GM12878 (cell line): ENCODE measurements around the gene ZNF444. TPM values are rescaled to one million over a fixed set of nuclear protein-coding genes. Genes with fewer than 3 reads are reported as not detected.

Experiments used
- ATAC-seq: fragments of 200-7000 bp; cut with Tn5 transposase; 3 replicates; pipeline ENCODE4 v1.9.1; 2020; ENCODE audit warnings: mild to moderate bottlenecking, moderate library complexity
- BruUV-seq: library from RNA; stranded (reverse); fragments of 400-500 nt; replicated peaks from 2 replicates; lab custom pipeline; 2021; lab: Mats Ljungman, UMichigan
- CTCF ChIA-PET: fragments of 300-600 bp; sonication (Branson Sonifier 250); formaldehyde crosslinking; extraction: SDS; loops from one replicate; lab custom pipeline; 2021; ENCODE audit warnings: inconsistent platforms; lab: Yijun Ruan, JAX
- POLR2A ChIA-PET: fragments of 350-600 bp; formaldehyde crosslinking; extraction: SDS; loops from one replicate; lab custom pipeline; 2021; ENCODE audit warnings: inconsistent platforms; lab: Charles Lee
- RAD21 ChIA-PET: fragments of 300-600 bp; sonication (Branson Sonifier 250); formaldehyde crosslinking; loops from one replicate; lab custom pipeline; 2023; ENCODE audit warnings: antibody characterized with exemption; ENCODE audit not compliant: unreplicated experiment; lab: Charles Lee
- SMC1A ChIA-PET: fragments of 300-600 bp; sonication (Branson Sonifier 250); formaldehyde crosslinking; loops from one replicate; lab custom pipeline; 2023; ENCODE audit not compliant: unreplicated experiment, uncharacterized antibody; lab: Charles Lee
- DNase-seq: peaks from one replicate; pipeline ENCODE4 v3.0.0-alpha.2; 2011; ENCODE audit warnings: low read depth, low spot score
- FAIRE-seq: peaks from 3 replicates; lab custom pipeline; 2011; peaks lifted over from hg19 to GRCh38; lab: Jason Lieb, UNC
- H2AFZ ChIP-seq: 2 replicates; pipeline ENCODE4 v1.6.0; 2011; ENCODE audit warnings: low read depth, low read length, control low read depth; ENCODE audit not compliant: control insufficient read depth
- H3K27ac ChIP-seq: 2 replicates; pipeline ENCODE4 v1.5.1; 2011; ENCODE audit warnings: control low read depth; ENCODE audit not compliant: control insufficient read depth, insufficient read depth
- H3K27me3 ChIP-seq, 2 experiments: replicated peaks in 1 of 2; 2 replicates each; pipeline versions ENCODE4 v1.6.0 to v1.6.1; 2011; ENCODE audit warnings: low read length in 1 of 2; ENCODE audit not compliant: control insufficient read depth in 2 of 2, insufficient read depth in 2 of 2
- H3K36me3 ChIP-seq, 2 experiments: 2 replicates each; pipeline ENCODE4 v1.5.1; 2011; ENCODE audit warnings: low read length in 1 of 2; ENCODE audit not compliant: control insufficient read depth in 2 of 2, insufficient read depth in 2 of 2
- H3K4me1 ChIP-seq: 2 replicates; pipeline ENCODE4 v1.6.1; 2011; ENCODE audit warnings: mild to moderate bottlenecking, low read length, moderate library complexity, mixed read lengths; ENCODE audit not compliant: control insufficient read depth, insufficient read depth
- H3K4me2 ChIP-seq: 2 replicates; pipeline ENCODE4 v1.6.0; 2011; ENCODE audit warnings: control low read depth; ENCODE audit not compliant: control insufficient read depth, insufficient read depth
- H3K4me3 ChIP-seq: fragments of 200-600 bp; sonication (generic); 2 replicates; pipeline ENCODE4 v1.5.1; 2016
- H3K79me2 ChIP-seq: 2 replicates; pipeline ENCODE4 v1.6.0; 2011; ENCODE audit warnings: low read length; ENCODE audit not compliant: control insufficient read depth, insufficient read depth
- H3K9ac ChIP-seq: 2 replicates; pipeline ENCODE4 v1.8.0; 2011; ENCODE audit warnings: low read length, control low read depth, mixed read lengths; ENCODE audit not compliant: control insufficient read depth, insufficient read depth
- H3K9me3 ChIP-seq: replicated peaks from 3 replicates; pipeline ENCODE4 v1.5.1; 2011; ENCODE audit warnings: mild to moderate bottlenecking, low read length; ENCODE audit not compliant: control insufficient read depth, insufficient read depth
- H4K20me1 ChIP-seq: 2 replicates; pipeline ENCODE4 v1.6.0; 2011; ENCODE audit not compliant: control insufficient read depth, insufficient read depth
- BACH1 ChIP-seq: fragments of 450-650 bp; IDR thresholded peaks from 2 replicates; pipeline ENCODE4 v1.6.1; 2017; ENCODE audit warnings: mild to moderate bottlenecking, borderline replicate concordance
- CBX5 ChIP-seq: sonication (generic); IDR thresholded peaks from 2 replicates; pipeline ENCODE4 v1.6.1; 2016; ENCODE audit warnings: low read depth, moderate library complexity, mild to moderate bottlenecking, inconsistent platforms
- RAD51 ChIP-seq: fragments of 450-650 bp; IDR thresholded peaks from 2 replicates; pipeline ENCODE4 v1.6.1; 2016; ENCODE audit warnings: moderate library complexity, mild to moderate bottlenecking, inconsistent platforms
- WGBS: methylation state at CpG from one replicate; pipeline ENCODE4 v1.1.6; 2016; ENCODE audit warnings: low lambda C conversion rate; ENCODE audit not compliant: insufficient replicate concordance, insufficient coverage; ENCODE audit errors: missing lambda C conversion rate; 5-methylcytosine and 5-hydroxymethylcytosine counted together
- in situ Hi-C: fragments of 300-500 bp; cut with MboI; formaldehyde crosslinking; loops from 9 replicates; pipeline ENCODE4 v1.14.3; 2018; ENCODE audit warnings: mixed read lengths
- intact Hi-C: fragments of 100-400 bp; cut with micrococcal nuclease; formaldehyde crosslinking; loops from one replicate; pipeline ENCODE4 v1.14.2; 2022; ENCODE audit not compliant: unreplicated experiment
- polyA plus RNA-seq, 11 experiments: library from polyadenylated mRNA; depleted of rRNA in 4 of 11; unstranded in 6 of 11; stranded (reverse) in 5 of 11; fragments of >200 nt; fragmentation: Nextera tagmentation in 4 of 11; fragmentation: Illumina TruSeq in 1 of 11; extraction: Ambion mirVana in 4 of 11; extraction: Trizol in 1 of 11; gene quantifications; 1 replicate in 1 of 11; 2 replicates in 10 of 11; pipeline versions ENCODE4 v1.2.1 to v1.2.3, GENCODE V29; 2011 to 2016; ENCODE audit warnings: inconsistent platforms in 2 of 11, missing spikeins in 2 of 11, low read depth in 1 of 11
- total RNA-seq, 4 experiments: library from RNA; depleted of rRNA in 3 of 4; stranded (reverse); fragments of >200 nt in 3 of 4; fragmentation: Illumina TruSeq in 1 of 4; extraction: Trizol in 1 of 4; gene quantifications; 2 replicates each; pipeline versions ENCODE4 v1.2.1 to v1.2.3, GENCODE V29; 2013 to 2021
- TF ChIP-seq, protein P1 (sequence below): fragments of 450-650 bp; formaldehyde crosslinking; IDR thresholded peaks from 2 replicates; pipeline ENCODE4 v1.5.0; 2022; ENCODE audit warnings: mild to moderate bottlenecking, missing genetic modification characterization
- TF ChIP-seq, protein P2 (sequence below), 3 experiments: IDR thresholded peaks in 2 of 3; conservative IDR thresholded peaks in 1 of 3; 2 replicates each; pipeline ENCODE4 v1.5.1; 2011; ENCODE audit warnings: low read depth in 3 of 3, low read length in 3 of 3, mild to moderate bottlenecking in 3 of 3, control low read depth in 2 of 3, moderate library complexity in 2 of 3, inconsistent platforms in 1 of 3, mixed read lengths in 1 of 3; ENCODE audit not compliant: control insufficient read depth in 2 of 3, insufficient read depth in 1 of 3; ENCODE audit errors: extremely low read depth in 1 of 3
- TF ChIP-seq, protein P3 (sequence below): IDR thresholded peaks from 2 replicates; pipeline ENCODE4 v1.6.1; 2011; ENCODE audit warnings: borderline replicate concordance, low read depth, mild to moderate bottlenecking, moderate library complexity, mixed read lengths, low read length; ENCODE audit not compliant: insufficient read depth; ENCODE audit errors: extremely low read length

The ZNF444 gene
- total and polyA plus RNA-seq, 10 of the 15 experiments (the other 5 are each of a cell fraction or from before 2014, with no cell fraction given) = 0.45 to 28.2 (median 11.6) TPM

DNA sequence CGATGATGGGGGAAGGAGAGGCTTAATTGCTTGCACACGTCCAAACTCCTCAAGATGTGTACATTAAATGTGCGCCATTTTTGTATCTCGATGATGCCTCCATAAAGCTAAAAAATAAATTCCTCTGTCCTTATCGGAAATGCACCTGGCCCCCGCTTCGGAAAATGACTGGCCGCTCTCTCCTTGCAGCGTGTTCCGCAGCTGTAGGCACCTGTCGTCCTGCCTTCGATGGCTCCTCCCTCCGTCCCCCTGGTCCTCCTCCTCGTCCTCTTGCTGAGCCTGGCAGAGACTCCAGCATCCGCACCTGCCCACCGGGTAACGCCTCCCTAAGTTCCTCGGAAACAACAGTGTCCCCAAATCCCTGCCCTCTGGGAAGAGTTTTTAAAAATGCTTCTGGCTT is 35.8 kb downstream of the ZNF444 start (continued):
- TF ChIP-seq, protein P1, sequence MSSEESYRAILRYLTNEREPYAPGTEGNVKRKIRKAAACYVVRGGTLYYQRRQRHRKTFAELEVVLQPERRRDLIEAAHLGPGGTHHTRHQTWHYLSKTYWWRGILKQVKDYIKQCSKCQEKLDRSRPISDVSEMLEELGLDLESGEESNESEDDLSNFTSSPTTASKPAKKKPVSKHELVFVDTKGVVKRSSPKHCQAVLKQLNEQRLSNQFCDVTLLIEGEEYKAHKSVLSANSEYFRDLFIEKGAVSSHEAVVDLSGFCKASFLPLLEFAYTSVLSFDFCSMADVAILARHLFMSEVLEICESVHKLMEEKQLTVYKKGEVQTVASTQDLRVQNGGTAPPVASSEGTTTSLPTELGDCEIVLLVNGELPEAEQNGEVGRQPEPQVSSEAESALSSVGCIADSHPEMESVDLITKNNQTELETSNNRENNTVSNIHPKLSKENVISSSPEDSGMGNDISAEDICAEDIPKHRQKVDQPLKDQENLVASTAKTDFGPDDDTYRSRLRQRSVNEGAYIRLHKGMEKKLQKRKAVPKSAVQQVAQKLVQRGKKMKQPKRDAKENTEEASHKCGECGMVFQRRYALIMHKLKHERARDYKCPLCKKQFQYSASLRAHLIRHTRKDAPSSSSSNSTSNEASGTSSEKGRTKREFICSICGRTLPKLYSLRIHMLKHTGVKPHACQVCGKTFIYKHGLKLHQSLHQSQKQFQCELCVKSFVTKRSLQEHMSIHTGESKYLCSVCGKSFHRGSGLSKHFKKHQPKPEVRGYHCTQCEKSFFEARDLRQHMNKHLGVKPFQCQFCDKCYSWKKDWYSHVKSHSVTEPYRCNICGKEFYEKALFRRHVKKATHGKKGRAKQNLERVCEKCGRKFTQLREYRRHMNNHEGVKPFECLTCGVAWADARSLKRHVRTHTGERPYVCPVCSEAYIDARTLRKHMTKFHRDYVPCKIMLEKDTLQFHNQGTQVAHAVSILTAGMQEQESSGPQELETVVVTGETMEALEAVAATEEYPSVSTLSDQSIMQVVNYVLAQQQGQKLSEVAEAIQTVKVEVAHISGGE (CRISPR knock-in tag) = no peak
- no peak for TF ChIP-seq RAD51

DNA sequence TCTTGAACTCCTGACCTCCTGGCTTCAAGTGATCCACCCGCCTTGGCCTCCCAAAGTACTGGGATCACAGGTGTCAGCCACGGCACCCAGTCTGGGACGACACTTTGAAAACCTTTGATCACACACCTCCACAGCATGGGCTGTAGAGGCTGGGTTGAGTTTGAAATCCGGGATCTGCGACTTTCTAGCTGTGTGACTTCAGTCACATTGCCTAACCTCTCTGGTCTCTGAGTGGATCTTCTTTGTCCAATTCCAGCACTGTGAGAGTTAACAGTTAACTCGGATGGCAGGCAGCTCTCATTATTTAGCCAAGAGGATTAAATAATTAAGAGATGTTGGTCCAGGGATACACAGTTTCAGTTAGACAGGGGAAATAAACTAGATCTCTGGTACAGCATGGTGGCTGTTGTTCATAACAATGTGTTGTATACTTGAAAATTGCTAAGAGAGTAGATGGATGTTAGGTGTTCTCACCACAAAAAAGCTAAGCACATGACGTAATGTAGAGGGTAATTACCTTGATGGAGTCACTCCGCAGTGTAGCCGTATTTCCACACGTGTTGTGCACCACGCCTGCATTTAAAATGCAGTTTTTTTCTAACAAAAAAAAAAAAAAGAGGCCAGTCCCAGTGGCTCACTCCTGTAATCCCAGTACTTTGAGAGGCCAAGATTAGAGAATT is 36.6 kb downstream of the ZNF444 start:
- BruUV-seq = no TSS peak
- POLR2A ChIA-PET = no interaction called here
- no peaks in the 10 kb centered on the region for H3K36me3 ChIP-seq
- CTCF ChIA-PET = interaction anchor here (0.6 to 1.7 kb wide), 5 partner anchors 15 to 545 kb away, joined by 3 to 6 read pairs (median 5); no protein-coding TSS in a partner anchor
- H3K4me2 ChIP-seq = no peak overlapping the region
- FAIRE-seq (no peak), ATAC-seq (no peak), DNase-seq (no peak)
- RAD21 ChIA-PET = no interaction called here
- 44% methylated on average over 11 of the region's 11 CpGs for WGBS
- no peak overlapping the region for H3K4me3 ChIP-seq
- H4K20me1 ChIP-seq = no peaks in the 10 kb centered on the region
- H2AFZ ChIP-seq = no peak overlapping the region
- H3K27me3 ChIP-seq = no peaks in the 10 kb centered on the region; a peak in 1 of 4 replicates
- no peak overlapping the region for H3K9ac ChIP-seq
- SMC1A ChIA-PET = interaction anchor here (0.6 to 1.0 kb wide), 2 partner anchors 76 to 111 kb away, joined by 3 to 4 read pairs; no protein-coding TSS in a partner anchor
- H3K79me2 ChIP-seq = no peaks in the 10 kb centered on the region
- H3K4me1 ChIP-seq = no peaks in the 10 kb centered on the region
- no peak for TF ChIP-seq BACH1
- TF ChIP-seq RAD51 = no peak
- TF ChIP-seq, protein P2, sequence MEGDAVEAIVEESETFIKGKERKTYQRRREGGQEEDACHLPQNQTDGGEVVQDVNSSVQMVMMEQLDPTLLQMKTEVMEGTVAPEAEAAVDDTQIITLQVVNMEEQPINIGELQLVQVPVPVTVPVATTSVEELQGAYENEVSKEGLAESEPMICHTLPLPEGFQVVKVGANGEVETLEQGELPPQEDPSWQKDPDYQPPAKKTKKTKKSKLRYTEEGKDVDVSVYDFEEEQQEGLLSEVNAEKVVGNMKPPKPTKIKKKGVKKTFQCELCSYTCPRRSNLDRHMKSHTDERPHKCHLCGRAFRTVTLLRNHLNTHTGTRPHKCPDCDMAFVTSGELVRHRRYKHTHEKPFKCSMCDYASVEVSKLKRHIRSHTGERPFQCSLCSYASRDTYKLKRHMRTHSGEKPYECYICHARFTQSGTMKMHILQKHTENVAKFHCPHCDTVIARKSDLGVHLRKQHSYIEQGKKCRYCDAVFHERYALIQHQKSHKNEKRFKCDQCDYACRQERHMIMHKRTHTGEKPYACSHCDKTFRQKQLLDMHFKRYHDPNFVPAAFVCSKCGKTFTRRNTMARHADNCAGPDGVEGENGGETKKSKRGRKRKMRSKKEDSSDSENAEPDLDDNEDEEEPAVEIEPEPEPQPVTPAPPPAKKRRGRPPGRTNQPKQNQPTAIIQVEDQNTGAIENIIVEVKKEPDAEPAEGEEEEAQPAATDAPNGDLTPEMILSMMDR (IDR thresholded peaks at IDR 0.05 in 2 of 3, conservative IDR thresholded peaks at IDR 0.05 in 1 of 3; ENCODE audit: control insufficient read depth in 2 of 3, extremely low read depth in 1 of 3, insufficient read depth in 1 of 3, low read depth in 3 of 3, low read length in 3 of 3) = no peak
- TF ChIP-seq, protein P3, sequence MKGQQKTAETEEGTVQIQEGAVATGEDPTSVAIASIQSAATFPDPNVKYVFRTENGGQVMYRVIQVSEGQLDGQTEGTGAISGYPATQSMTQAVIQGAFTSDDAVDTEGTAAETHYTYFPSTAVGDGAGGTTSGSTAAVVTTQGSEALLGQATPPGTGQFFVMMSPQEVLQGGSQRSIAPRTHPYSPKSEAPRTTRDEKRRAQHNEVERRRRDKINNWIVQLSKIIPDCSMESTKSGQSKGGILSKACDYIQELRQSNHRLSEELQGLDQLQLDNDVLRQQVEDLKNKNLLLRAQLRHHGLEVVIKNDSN = no peak
- no peak for TF ChIP-seq CBX5
- intact Hi-C loops (no loop called here), in situ Hi-C loops (no loop called here)
- H3K27ac ChIP-seq = no peak overlapping the region
- no peaks in the 10 kb centered on the region for H3K9me3 ChIP-seq
